GM19372 (cell line): ENCODE results near the gene NAA11.
"Not testable (repeated sequence)": the region's sequence is repeated elsewhere in the genome, so short reads cannot be mapped to it uniquely, and the experiment has no call there.

ENCODE experiments used
- ATAC-seq: cut with Tn5 transposase; IDR thresholded peaks from one replicate; pipeline ENCODE4 v1.9.1; 2021; ENCODE audit warnings: mild to moderate bottlenecking, low read depth, moderate library complexity; ENCODE audit not compliant: unreplicated experiment

Gene NAA11

DNA sequence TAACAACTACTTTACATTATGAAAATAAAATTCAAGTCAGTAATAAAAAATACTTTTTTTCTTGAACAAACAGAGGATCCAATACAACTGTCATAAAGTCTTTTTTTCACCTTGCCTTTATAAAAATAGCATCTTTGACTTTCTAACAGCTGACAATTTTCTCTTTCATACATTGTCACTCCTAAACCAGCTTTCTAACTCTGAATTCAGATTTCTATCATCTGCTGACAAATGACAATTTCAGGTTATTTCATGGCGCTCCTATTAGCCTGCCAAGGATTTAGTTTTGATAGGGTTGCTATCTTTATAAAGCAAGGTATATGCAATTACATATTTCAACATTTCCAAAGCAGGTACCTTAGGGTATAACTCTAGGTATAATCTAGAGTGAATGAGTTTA is 14.6 kb downstream of the NAA11 start:
- ATAC-seq: no peak

- ATAC-seq: no peak
Observed at GRCh38 chr4:79308971-79309370, 16.9 kb downstream of the NAA11 start.

DNA sequence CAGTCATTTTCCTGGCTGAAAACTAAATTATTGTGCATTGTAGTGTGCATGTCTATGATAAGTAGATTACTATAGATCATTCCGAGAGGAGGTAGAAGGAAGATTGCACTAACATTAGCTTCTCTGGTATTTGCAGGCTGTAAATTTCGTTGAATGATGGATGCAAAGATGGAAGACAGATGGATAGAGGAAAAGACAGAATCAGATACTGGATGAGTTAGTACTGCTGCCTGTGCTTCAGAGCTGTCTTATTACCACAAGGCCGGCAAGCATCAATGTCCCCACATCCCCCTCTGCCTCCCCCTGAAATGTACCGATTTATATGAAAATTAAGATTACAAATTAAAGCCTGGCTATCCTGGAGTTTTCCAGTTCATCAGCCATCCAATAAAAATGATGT is 17.7 kb downstream of the NAA11 start:
- ATAC-seq: no peak

GRCh38 chr4:79306795-79307194 is 19.1 kb downstream of the NAA11 start:
- ATAC-seq: no peak

DNA sequence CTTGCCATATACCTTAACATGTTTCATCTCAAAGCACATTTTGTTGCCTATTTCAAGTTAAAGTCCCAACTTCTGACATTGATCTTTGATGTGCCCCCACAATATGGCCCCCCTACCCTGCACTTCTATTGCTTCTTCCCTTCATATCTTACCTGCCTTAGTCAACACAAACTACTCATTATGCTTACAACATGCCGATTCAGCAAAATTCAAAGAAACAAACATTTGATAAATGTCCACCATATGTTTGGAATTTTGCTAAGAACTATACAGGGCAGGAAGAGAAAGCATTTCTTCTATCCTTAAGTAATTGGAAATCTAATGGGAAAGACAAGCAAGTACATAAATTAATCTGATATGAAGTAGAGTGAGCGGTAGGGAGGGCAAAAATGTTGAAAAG is 25.6 kb downstream of the NAA11 start:
- ATAC-seq: no peak

- ATAC-seq: no peak
Observed at GRCh38 chr4:79298484-79298883, 27.4 kb downstream of the NAA11 start.

GRCh38 chr4:79298027-79298426 is 27.8 kb downstream of the NAA11 start:
- no peak for ATAC-seq

GRCh38 chr4:79297479-79297878 is 28.4 kb downstream of the NAA11 start:
- no peak for ATAC-seq

DNA sequence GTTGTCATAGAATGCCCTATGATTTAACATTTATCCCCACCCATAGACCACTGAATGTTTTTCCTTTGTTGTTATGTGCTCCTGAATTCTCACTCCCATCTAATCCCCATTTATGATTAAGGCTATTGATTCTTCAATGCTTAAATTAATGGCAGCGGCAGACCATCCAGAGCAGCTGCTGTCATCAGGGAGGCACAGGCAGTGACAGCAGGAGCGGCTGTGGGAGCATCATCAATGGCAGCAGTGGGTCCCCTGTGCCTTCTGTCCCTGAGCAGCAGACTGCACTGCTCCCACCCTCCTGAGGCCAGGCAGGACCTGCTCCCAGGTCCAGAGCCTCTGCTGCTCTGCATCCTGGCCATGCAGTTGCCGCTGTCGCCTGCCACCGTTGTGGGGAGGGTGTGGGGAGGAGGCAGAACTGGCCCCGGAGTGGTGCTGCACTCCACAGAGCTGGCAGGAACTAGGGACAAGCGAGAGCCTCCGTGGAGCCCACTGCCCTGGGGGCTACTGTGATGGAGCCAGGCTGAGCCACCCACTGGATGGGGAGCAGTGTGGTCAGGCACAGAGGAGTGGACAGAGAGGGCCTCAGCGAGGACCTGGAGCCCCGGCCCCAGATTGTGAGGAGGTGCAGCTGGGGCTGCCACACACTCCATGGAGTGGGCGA is 29.0 kb downstream of the NAA11 start:
- no peak for ATAC-seq

DNA sequence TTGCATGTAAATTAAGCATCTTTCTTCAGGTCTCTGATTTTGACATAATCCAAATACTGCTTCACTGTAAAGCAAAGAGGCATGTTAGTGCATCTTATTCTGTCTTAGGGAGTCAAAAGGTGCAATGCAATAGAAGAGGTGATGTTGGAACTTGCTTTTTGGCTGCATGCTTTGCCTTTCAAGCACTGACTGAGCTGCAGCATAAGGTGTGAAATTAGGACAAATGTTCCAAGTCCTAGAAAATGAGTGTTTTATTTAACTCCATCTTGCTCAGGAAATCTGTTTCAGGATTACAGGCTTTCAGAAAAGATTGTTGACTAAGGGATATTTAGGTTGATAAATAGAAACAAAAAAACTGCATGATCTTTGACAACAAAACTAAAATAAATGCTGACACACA is 30.8 kb downstream of the NAA11 start:
- ATAC-seq: no peak

DNA sequence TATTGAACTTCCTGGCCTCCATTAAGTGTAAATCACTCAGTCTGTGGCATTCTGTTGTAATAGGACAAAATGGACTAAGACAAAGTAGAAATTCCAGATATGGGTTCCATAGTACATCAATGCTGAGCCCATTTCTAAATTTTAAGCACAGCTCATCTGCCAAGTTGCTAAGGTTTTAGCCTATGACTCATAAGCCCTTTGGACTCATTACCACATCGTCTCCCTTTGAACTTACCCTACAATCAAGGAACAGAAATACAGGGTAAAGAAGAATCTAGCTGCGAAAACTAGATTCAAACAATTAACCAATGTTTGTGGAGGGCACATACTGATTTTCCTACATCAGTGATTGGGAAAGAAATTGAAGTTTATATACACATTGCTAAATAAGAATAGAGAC is 31.8 kb downstream of the NAA11 start:
- no peak for ATAC-seq

DNA sequence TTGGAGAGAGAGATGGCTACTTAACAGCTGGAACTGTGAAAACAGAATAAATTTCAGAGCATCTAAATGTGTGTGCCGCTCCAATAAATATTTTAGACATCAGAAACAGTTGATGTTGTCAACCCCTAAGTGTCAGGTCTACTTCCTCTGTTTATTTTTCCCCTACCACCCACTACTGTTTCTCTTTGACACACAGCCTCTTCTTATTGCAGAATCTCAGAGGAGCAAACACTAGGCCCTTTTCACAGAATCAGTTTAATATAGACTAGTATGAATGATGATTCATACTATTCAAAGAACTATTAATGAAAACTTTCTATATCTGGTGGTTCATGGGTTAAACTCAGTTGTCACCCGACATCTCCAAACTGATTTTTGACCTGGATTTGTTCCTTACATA is 33.9 kb downstream of the NAA11 start:
- ATAC-seq: no peak

DNA sequence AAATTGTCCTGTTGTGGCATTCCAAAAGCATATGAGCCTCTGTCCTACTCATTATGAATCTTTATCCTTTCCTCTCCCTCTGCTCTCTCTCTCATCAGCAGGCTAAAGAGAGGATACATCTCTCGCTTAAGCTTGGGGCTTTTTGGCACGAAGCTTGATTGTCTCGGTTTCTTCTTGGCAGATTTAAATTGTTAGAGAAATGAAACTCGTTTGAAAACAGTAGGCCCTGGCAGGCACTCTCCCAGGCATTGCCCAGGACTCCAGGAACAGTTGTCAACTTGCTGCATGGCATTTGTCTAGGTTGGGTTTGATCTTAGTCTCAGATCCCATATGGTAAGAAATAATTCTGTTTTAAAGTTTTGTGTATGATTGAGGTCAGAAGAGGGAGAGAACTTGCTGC is 35.5 kb downstream of the NAA11 start:
- no peak for ATAC-seq

- no peak for ATAC-seq
Observed at GRCh38 chr4:79288185-79288584, 37.7 kb downstream of the NAA11 start.

GRCh38 chr4:79287718-79288117 is 38.1 kb downstream of the NAA11 start:
- no peak for ATAC-seq

DNA sequence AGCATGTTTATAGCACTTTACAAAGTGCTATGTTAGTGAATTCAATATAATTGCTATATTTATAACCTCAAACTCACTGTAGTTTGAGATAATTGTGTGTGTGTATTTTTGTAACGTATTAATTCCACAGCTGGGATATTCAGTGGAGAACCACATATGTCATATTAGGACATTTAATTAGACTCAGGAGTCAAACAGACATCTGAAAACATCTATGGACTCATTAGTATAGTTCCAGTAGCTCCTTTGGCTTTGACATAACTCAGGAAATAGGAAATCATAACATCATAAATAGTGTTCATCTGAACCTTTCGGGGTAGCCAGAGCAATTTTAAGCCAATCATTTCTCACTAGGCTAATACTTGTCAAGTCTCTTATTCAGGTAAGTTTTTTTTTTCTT is 38.8 kb downstream of the NAA11 start:
- no peak for ATAC-seq

GRCh38 chr4:79281566-79282359 is 44.1 kb downstream of the NAA11 start:
- no peak for ATAC-seq

GRCh38 chr4:79277467-79277866 is 48.4 kb downstream of the NAA11 start:
- ATAC-seq: not testable (repeated sequence)

DNA sequence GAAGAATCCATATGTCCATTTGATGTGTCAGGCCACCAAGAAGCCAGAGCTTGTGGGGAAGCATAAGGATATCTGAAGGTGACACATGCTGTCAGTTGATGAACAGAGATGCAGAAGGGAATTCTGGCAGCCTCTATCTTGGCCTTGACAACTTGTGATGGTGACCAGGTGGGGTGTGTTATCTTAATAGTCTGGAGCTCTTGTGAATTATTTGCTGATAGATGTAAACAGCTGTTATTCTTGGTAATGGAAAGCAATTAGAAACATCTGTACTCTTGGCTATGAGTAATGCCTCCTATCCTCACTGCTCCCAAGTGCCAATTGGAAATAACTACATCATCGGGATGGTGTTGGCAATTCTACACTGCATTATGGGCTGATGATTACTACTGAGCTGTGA is 51.9 kb downstream of the NAA11 start:
- no peak for ATAC-seq

DNA sequence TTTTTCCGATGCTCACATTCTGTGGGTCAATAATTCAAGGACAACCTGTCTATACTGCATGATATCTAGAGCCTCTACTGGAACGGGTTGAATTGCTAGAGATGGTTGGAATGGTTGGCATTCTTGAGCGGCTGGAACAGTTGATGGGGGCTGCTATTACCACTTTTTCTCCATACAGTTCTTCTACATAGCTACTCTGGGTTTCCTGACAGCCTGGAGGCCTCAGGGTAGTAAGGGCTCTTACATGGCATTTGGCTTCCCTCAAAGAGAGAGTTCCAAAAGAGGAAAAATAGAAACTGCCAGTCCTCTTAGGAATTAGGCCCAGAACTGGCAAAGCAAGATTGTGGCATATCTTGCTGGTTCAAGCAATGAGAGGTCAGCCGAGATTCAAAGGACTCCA is 53.1 kb downstream of the NAA11 start:
- ATAC-seq: no peak

GRCh38 chr4:79272126-79272525 is 53.7 kb downstream of the NAA11 start:
- no peak for ATAC-seq

- no peak for ATAC-seq
Observed at GRCh38 chr4:79267671-79268070, 58.2 kb downstream of the NAA11 start.
